ENCODE data around the gene ABHD5.

GRCh38 chr3:43686700-43687498, 3.8 kb upstream of the ABHD5 start:
- TF ChIP-seq CTCF (conservative IDR thresholded peaks at IDR 0.05; ENCODE audit: low read length) (no peak), EZH2phosphoT487 (IDR thresholded peaks at IDR 0.05; ENCODE audit: borderline replicate concordance, low read depth, low read length) (no peak)
